DMS79 (cell line): ENCODE results near the gene CALHM2.
"Not testable (repeated sequence)": the region's sequence is repeated elsewhere in the genome, so short reads cannot be mapped to it uniquely, and the experiment has no call there.

Experiments used
- DNase-seq: peaks from one replicate; lab custom pipeline; 2025; lab: John Stamatoyannopoulos, UW

Gene CALHM2

GRCh38 chr10:103449208-103450144 is 2.7 kb downstream of the CALHM2 start:
- no peak for DNase-seq

- DNase-seq: no peak
Measured at GRCh38 chr10:103448746-103449145, 3.4 kb downstream of the CALHM2 start.

- no peak for DNase-seq
Measured at GRCh38 chr10:103447187-103447586, 5.0 kb downstream of the CALHM2 start.

- DNase-seq: no peak
Measured at GRCh38 chr10:103445767-103446567, 6.2 kb downstream of the CALHM2 start.

- DNase-seq: no peak
Measured at GRCh38 chr10:103445366-103445765, 6.8 kb downstream of the CALHM2 start.

- no peak for DNase-seq
Measured at GRCh38 chr10:103444478-103444877, 7.7 kb downstream of the CALHM2 start.

GRCh38 chr10:103443475-103444185 is 8.5 kb downstream of the CALHM2 start:
- DNase-seq: no peak

GRCh38 chr10:103442031-103442461 is 10.1 kb downstream of the CALHM2 start:
- no peak for DNase-seq

- no peak for DNase-seq
Measured at GRCh38 chr10:103441611-103442010, 10.6 kb downstream of the CALHM2 start.

GRCh38 chr10:103441206-103441605 is 11.0 kb downstream of the CALHM2 start:
- DNase-seq: no peak

GRCh38 chr10:103440416-103440815 is 11.8 kb downstream of the CALHM2 start:
- DNase-seq: no peak

GRCh38 chr10:103439776-103440175 is 12.4 kb downstream of the CALHM2 start:
- no peak for DNase-seq

GRCh38 chr10:103433858-103434257 is 18.3 kb downstream of the CALHM2 start:
- no peak for DNase-seq

- no peak for DNase-seq
Measured at GRCh38 chr10:103431902-103432301, 20.3 kb downstream of the CALHM2 start.

- no peak for DNase-seq
Measured at GRCh38 chr10:103429647-103430046, 22.5 kb downstream of the CALHM2 start.

- no peak for DNase-seq
Measured at GRCh38 chr10:103428989-103429643, 23.1 kb downstream of the CALHM2 start.

- no peak for DNase-seq
Measured at GRCh38 chr10:103427866-103428265, 24.3 kb downstream of the CALHM2 start.

- no peak for DNase-seq
Measured at GRCh38 chr10:103423748-103424147, 28.4 kb downstream of the CALHM2 start.

GRCh38 chr10:103419101-103419500 is 33.1 kb downstream of the CALHM2 start:
- no peak for DNase-seq

- DNase-seq: no peak
Measured at GRCh38 chr10:103417601-103418000, 34.6 kb downstream of the CALHM2 start.

GRCh38 chr10:103417148-103417469 is 35.1 kb downstream of the CALHM2 start:
- DNase-seq: not testable (repeated sequence)
